Transverse colon (tissue), 3 donors: ENCODE data around the gene NFAM1.

Experiments used
- POLR2A ChIP-seq: fragments of 450-650 bp; IDR thresholded peaks from one replicate; pipeline ENCODE4 v1.6.1; 2016; ENCODE audit warnings: antibody characterized with exemption, mild to moderate bottlenecking, moderate library complexity
- POLR2AphosphoS5 ChIP-seq, 3 donors: sonication (generic); formaldehyde crosslinking; IDR thresholded peaks; one replicate each; pipeline ENCODE4 v1.6.1; 2016; ENCODE audit warnings: antibody characterized with exemption in 3 of 3

DNA sequence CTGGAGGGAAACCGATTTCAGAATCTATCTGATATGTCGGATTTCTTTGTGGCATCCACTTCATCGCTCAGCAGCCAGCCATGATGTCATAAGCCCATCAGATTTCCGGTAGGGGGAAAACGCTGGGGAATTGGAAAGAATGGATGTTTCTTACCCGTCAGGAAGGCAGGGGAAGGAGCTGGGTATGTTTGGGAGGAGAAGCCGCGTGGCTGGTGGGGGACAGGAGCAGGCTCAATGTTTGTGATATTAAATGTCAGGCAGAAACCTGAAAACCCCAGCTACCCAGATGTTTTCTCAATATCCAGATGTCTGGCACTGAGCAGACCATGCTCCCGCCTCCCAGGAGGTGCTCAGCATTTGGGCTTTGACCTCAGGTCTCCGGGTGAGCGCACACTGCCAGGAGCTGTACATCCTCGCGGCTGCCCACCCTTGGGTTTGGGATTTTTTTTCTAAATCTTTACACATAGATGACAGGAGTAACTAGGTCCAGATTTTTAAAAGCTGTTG is 67.5 kb downstream of the NFAM1 start:
- TF ChIP-seq POLR2A (no peak), POLR2AphosphoS5 (IDR thresholded peaks at IDR 0.05) (no peak)
